ENCODE measurements around the gene DHX16. TPM values are rescaled to one million over a fixed set of nuclear protein-coding genes. Genes with fewer than 3 reads are reported as not detected.

Gene DHX16
- total and polyA plus RNA-seq, 7 donors = 26.6 to 70.3 (median 40.3) TPM

GRCh38 chr6:30626484-30627366, 46.1 kb downstream of the DHX16 start, which contains the start of gene ATAT1:
Gene ATAT1, plus strand, starts transcription at chr6:30626874.
- Histone ChIP-seq H3K9me3 (no peaks in the 10 kb centered on the region), H3K4me1 (peaks cover 7% of the 10 kb centered on the region), H3K4me3 (peak within 1 kb of the TSS; percentile 68), H3K27me3 (ENCODE audit: insufficient read depth in 3 of 3, low read length in 2 of 3) (no peaks in the 10 kb centered on the region), H3K27ac (peak within 1 kb of the TSS; percentile 85), H3K36me3 (ENCODE audit: insufficient read depth in 1 of 2, low read depth in 1 of 2) (peaks cover 4 to 84% of the 10 kb centered on the region in 2 donors)
- 1 to 2% (median 1%) methylated on average over 35 to 36 of the region's 36 CpGs for WGBS, 3 donors
- ATAC-seq (peak; percentile 94 to 96 (median 94)), DNase-seq (peak; percentile 89 to 94)
- TF ChIP-seq CTCF (IDR thresholded peaks at IDR 0.05) = peak; percentile 24
- intact Hi-C loops (cut with DNase I) = loop anchor here (5.0 kb wide), 2 partner anchors 46 to 91 kb away; partner anchors contain the start of genes DHX16 (in 1 of the 2) and MDC1 (in 1 of the 2)

GRCh38 chr6:30625511-30625910, 47.3 kb downstream of the DHX16 start:
- 95 to 98% (median 97%) methylated on average over 8 of the region's 8 CpGs for WGBS, 3 donors
- no peak overlapping the region for H3K4me3 ChIP-seq
- H3K4me1 ChIP-seq = peaks cover 7% of the 10 kb centered on the region
- peaks cover 7 to 88% of the 10 kb centered on the region in 2 donors for H3K36me3 ChIP-seq (ENCODE audit: insufficient read depth in 1 of 2, low read depth in 1 of 2)
- no peak overlapping the region for H3K27ac ChIP-seq
- ATAC-seq = no peak
- no peaks in the 10 kb centered on the region for H3K9me3 ChIP-seq
- TF ChIP-seq CTCF (IDR thresholded peaks at IDR 0.05) = no peak
- intact Hi-C loops (cut with DNase I) = loop anchor here (5.0 kb wide), 2 partner anchors 47 to 92 kb away; partner anchors contain the start of genes DHX16 (in 1 of the 2) and MDC1 (in 1 of the 2)
- DNase-seq = no peak
- no peaks in the 10 kb centered on the region for H3K27me3 ChIP-seq (ENCODE audit: insufficient read depth in 3 of 3, low read length in 2 of 3)

GRCh38 chr6:30619561-30619960, 53.2 kb downstream of the DHX16 start:
- Histone ChIP-seq H3K4me3 (peak overlapping the region; percentile 84), H3K9me3 (no peaks in the 10 kb centered on the region), H3K27me3 (ENCODE audit: insufficient read depth in 3 of 3, low read length in 2 of 3) (no peaks in the 10 kb centered on the region), H3K4me1 (peaks cover 10% of the 10 kb centered on the region), H3K27ac (peak overlapping the region; percentile 99), H3K36me3 (ENCODE audit: insufficient read depth in 1 of 2, low read depth in 1 of 2) (peaks cover 7 to 70% of the 10 kb centered on the region in 2 donors)
- no peak for ATAC-seq
- TF ChIP-seq CTCF (IDR thresholded peaks at IDR 0.05) = no peak
- DNase-seq = no peak
- WGBS, 3 donors = 94 to 95% (median 95%) methylated on average over 11 of the region's 11 CpGs
- intact Hi-C loops (cut with DNase I) = loop anchor here in 1 of 2 donors (5.0 kb wide), 1 partner anchor 123 kb away; the partner anchor contains the start of genes FLOT1 and IER3

- intact Hi-C loops (cut with DNase I) = loop anchor here in 1 of 2 donors (5.0 kb wide), 1 partner anchor 124 kb away; the partner anchor contains the start of genes FLOT1 and IER3
- DNase-seq = no peak
- Histone ChIP-seq H3K27me3 (ENCODE audit: insufficient read depth in 3 of 3, low read length in 2 of 3) (no peaks in the 10 kb centered on the region), H3K4me1 (peaks cover 21% of the 10 kb centered on the region), H3K9me3 (no peaks in the 10 kb centered on the region), H3K4me3 (peak overlapping the region; percentile 84), H3K27ac (peak overlapping the region; percentile 99), H3K36me3 (ENCODE audit: insufficient read depth in 1 of 2, low read depth in 1 of 2) (peaks cover 7 to 58% of the 10 kb centered on the region in 2 donors)
- no peak for TF ChIP-seq CTCF (IDR thresholded peaks at IDR 0.05)
- ATAC-seq = no peak
- 9 to 15% (median 12%) methylated on average over 8 of the region's 8 CpGs for WGBS, 3 donors
Observed at GRCh38 chr6:30618270-30618797, 54.5 kb downstream of the DHX16 start.

All from psoas muscle (tissue), 8 donors.